Kidney (tissue), 14 donors: ENCODE results near the gene EPHB1. TPM values are rescaled to one million over a fixed set of nuclear protein-coding genes. Genes with fewer than 3 reads are reported as not detected.

Experiments
- DNase-seq, 5 donors: peaks; one replicate each; pipeline ENCODE4 v3.0.0-alpha.2; 2013 to 2020
- FAIRE-seq: peaks from 2 replicates; lab custom pipeline; 2012; peaks lifted over from hg19 to GRCh38; lab: Jason Lieb, UNC
- H3K27ac ChIP-seq, 2 donors: one replicate each; pipeline ENCODE4 v1.7.0; 2013; ENCODE audit warnings: low read depth in 2 of 2, low read length in 2 of 2, inconsistent platforms in 1 of 2
- H3K27me3 ChIP-seq: one replicate; pipeline ENCODE4 v1.7.1; 2013; ENCODE audit warnings: low read length, inconsistent platforms; ENCODE audit not compliant: control insufficient read depth, insufficient read depth
- H3K36me3 ChIP-seq, 3 donors: one replicate each; pipeline versions ENCODE4 v1.7.0 to v1.7.1; 2013; ENCODE audit warnings: low read length in 3 of 3, control low read depth in 1 of 3, inconsistent platforms in 1 of 3; ENCODE audit not compliant: insufficient read depth in 3 of 3, control insufficient read depth in 2 of 3
- H3K4me1 ChIP-seq, 3 donors: one replicate each; pipeline versions ENCODE4 v1.7.0 to v1.7.1; 2013; ENCODE audit warnings: low read length in 3 of 3, inconsistent platforms in 1 of 3, low read depth in 1 of 3; ENCODE audit not compliant: control insufficient read depth in 2 of 3, insufficient read depth in 2 of 3
- H3K4me3 ChIP-seq, 3 donors: one replicate each; pipeline versions ENCODE4 v1.7.0 to v1.8.1; 2013; ENCODE audit warnings: low read length in 3 of 3, control low read depth in 1 of 3, inconsistent platforms in 1 of 3
- H3K9ac ChIP-seq, 3 donors: one replicate each; pipeline versions ENCODE4 v1.7.0 to v1.7.1; 2013; ENCODE audit warnings: low read length in 3 of 3, control low read depth in 1 of 3, inconsistent platforms in 1 of 3
- H3K9me3 ChIP-seq, 3 donors: one replicate each; pipeline versions ENCODE4 v1.7.0 to v1.7.1; 2013; ENCODE audit warnings: low read length in 3 of 3, control low read depth in 1 of 3, inconsistent platforms in 1 of 3; ENCODE audit not compliant: control insufficient read depth in 2 of 3, insufficient read depth in 1 of 3
- intact Hi-C: fragments of 100-400 bp; cut with DNase I; formaldehyde crosslinking; loops from one replicate; pipeline ENCODE4 v1.11.1; 2022
- polyA plus RNA-seq: library from polyadenylated mRNA; stranded (reverse); fragments of 350-450 nt; fragmentation: Illumina TruSeq; extraction: RNeasy Lipid Tissue Mini Kit (QIAGEN cat#74804); gene quantifications from one replicate; pipeline ENCODE4 v1.2.3, GENCODE V29; 2014; ENCODE audit warnings: low read depth, low replicate concordance; ENCODE audit not compliant: insufficient read depth
- total RNA-seq: library from RNA; stranded (reverse); fragmentation: NEBNext Ultra II Directional; extraction: Animal tissue kit (Norgen Biotek cat#: 25700); gene quantifications from one replicate; pipeline ENCODE4 v1.2.1, GENCODE V29; 2021
- TF ChIP-seq, protein P1 (sequence below): IDR thresholded peaks from 3 replicates; pipeline ENCODE4 v1.5.1; 2012; ENCODE audit warnings: mild to moderate bottlenecking, moderate library complexity, borderline replicate concordance; ENCODE audit not compliant: insufficient read depth; ENCODE audit errors: extremely low read depth
- donor health status: control.
- donor health status: control.
- donor health status: control.
- donor health status: control.
- donor health status: control.
- donor health status: DM: yes; HTN: yes; CAD: no.
- donor health status: Normal renal cell carcinoma (clear cell type).

Gene EPHB1
- total and polyA plus RNA-seq, 2 donors from 2014 or later, result 0.39 to 3.2 TPM

DNA sequence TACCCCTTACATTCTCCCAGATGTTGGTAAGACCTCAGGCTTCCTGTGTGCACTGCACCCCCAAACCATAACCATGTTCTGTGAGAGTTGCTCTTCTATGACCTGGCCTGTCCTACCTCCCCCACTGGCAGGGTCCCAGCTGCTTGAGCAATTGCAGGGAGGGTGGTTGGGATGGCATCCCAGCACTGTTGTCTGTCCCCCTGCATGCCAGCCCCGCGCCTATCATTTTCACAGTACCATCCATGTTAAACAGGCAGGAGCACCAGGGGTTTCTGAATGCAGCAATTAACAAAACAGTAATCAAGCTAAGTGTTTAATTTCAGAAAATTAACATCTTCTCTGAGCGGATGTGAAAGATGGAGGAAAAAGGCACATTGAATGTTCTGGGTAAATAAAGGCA, 345.5 kb downstream of the EPHB1 start:
- intact Hi-C loops, result no loop called here

DNA sequence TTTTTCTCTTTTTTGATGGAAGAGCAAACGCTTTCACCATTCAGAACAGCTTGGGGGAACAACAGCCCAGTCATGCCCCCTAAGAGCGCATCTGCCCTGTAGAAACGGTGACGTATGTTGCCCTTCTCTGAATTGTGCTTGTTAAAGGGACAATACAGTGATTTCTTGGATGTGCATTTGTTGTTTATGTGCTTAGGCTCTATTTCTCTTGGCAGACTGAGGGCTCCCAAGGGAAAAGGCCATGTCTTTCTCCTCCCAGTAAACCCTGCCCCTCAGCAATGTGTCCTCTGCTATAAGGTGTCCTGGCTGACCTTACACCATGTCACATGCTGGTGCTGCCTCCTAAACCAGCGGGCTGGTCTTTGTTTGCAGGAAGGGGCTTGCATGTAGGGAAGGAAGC, 346.1 kb downstream of the EPHB1 start:
- Histone ChIP-seq H3K9ac (no peak overlapping the region), H3K27ac (no peak overlapping the region), H3K9me3 (no peaks in the 10 kb centered on the region), H3K4me1 (no peaks in the 10 kb centered on the region), H3K4me3 (no peak overlapping the region), H3K27me3 (no peaks in the 10 kb centered on the region), H3K36me3 (no peaks in the 10 kb centered on the region)
- no peak for FAIRE-seq
- TF ChIP-seq, protein P1, sequence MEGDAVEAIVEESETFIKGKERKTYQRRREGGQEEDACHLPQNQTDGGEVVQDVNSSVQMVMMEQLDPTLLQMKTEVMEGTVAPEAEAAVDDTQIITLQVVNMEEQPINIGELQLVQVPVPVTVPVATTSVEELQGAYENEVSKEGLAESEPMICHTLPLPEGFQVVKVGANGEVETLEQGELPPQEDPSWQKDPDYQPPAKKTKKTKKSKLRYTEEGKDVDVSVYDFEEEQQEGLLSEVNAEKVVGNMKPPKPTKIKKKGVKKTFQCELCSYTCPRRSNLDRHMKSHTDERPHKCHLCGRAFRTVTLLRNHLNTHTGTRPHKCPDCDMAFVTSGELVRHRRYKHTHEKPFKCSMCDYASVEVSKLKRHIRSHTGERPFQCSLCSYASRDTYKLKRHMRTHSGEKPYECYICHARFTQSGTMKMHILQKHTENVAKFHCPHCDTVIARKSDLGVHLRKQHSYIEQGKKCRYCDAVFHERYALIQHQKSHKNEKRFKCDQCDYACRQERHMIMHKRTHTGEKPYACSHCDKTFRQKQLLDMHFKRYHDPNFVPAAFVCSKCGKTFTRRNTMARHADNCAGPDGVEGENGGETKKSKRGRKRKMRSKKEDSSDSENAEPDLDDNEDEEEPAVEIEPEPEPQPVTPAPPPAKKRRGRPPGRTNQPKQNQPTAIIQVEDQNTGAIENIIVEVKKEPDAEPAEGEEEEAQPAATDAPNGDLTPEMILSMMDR, result no peak
- no peak for DNase-seq
- intact Hi-C loops, result no loop called here

More for the DNA sequence above, 345.5 kb downstream of the EPHB1 start:
- H3K36me3 ChIP-seq, result no peaks in the 10 kb centered on the region
- H3K4me3 ChIP-seq, result no peak overlapping the region
- DNase-seq (no peak), FAIRE-seq (no peak)
- no peaks in the 10 kb centered on the region for H3K27me3 ChIP-seq
- no peaks in the 10 kb centered on the region for H3K4me1 ChIP-seq
- H3K9me3 ChIP-seq, result no peaks in the 10 kb centered on the region
- H3K27ac ChIP-seq, result no peak overlapping the region
- TF ChIP-seq, protein P1, result no peak
- no peak overlapping the region for H3K9ac ChIP-seq

DNA sequence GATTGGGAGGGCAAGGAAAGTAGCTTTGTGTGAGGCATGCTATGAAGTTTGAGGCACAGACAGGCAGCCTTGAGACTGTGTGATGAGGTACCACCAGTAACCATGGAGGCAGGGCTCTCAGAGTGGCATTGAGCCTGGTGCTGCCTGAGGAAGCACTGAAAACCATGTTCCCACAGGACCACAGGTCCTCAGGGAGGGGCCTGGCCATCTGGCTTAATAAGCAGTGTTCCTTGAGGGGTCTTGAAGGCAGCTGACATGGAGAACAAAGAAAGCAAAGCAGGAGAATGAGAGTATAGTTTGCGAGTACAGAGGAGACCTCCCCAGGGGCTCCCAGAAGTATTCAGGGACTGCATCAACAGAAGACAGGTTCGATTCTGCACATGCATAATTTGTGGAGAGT, 346.6 kb downstream of the EPHB1 start:
- intact Hi-C loops, result no loop called here
- Histone ChIP-seq H3K27me3 (no peaks in the 10 kb centered on the region), H3K9me3 (no peaks in the 10 kb centered on the region), H3K27ac (no peak overlapping the region), H3K4me3 (no peak overlapping the region), H3K9ac (no peak overlapping the region), H3K36me3 (no peaks in the 10 kb centered on the region), H3K4me1 (no peaks in the 10 kb centered on the region)
- FAIRE-seq (no peak), DNase-seq (no peak)
- TF ChIP-seq, protein P1, result no peak

DNA sequence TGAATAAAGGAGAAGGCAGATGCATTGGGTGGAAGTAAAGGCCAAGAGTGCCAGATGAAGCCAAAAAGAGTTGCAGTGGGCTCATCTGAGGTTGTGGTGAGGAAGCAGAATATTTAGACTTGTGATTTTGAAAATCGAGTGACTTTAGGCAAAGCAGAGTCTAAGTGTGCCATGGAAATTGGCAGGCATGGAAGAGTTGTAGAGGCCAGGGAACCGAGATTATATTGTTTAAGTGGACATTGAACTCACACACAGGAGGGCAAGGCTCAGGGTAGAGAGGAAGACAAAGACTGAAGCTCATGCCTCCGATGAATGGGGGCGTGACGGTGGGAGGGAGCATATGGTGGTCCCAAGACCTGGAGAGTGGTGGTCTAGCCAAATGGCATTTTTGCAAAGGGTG, 347.5 kb downstream of the EPHB1 start:
- Histone ChIP-seq H3K9me3 (no peaks in the 10 kb centered on the region), H3K4me1 (no peaks in the 10 kb centered on the region), H3K27ac (no peak overlapping the region), H3K27me3 (no peaks in the 10 kb centered on the region), H3K36me3 (no peaks in the 10 kb centered on the region), H3K9ac (no peak overlapping the region), H3K4me3 (no peak overlapping the region)
- TF ChIP-seq, protein P1, result no peak
- FAIRE-seq (no peak), DNase-seq (no peak)
- intact Hi-C loops, result no loop called here
